Breast epithelium (tissue), 3 donors: ENCODE data around the gene HYDIN.

ENCODE experiments used
- POLR2AphosphoS5 ChIP-seq, 3 donors: sonication (generic); formaldehyde crosslinking; IDR thresholded peaks; one replicate each; pipeline ENCODE4 v1.6.1; 2017; ENCODE audit warnings: antibody characterized with exemption in 3 of 3
- TF ChIP-seq, protein P1 (sequence below), 3 donors: fragments of 450-650 bp; IDR thresholded peaks; one replicate each; pipeline ENCODE4 v1.5.1; 2016 to 2017; ENCODE audit warnings: antibody characterized with exemption in 3 of 3, mild to moderate bottlenecking in 3 of 3, moderate library complexity in 3 of 3

GRCh38 chr16:71201556-71201955, 29.0 kb downstream of the HYDIN start:
- TF ChIP-seq POLR2AphosphoS5 (IDR thresholded peaks at IDR 0.05) = no peak
- TF ChIP-seq, protein P1, sequence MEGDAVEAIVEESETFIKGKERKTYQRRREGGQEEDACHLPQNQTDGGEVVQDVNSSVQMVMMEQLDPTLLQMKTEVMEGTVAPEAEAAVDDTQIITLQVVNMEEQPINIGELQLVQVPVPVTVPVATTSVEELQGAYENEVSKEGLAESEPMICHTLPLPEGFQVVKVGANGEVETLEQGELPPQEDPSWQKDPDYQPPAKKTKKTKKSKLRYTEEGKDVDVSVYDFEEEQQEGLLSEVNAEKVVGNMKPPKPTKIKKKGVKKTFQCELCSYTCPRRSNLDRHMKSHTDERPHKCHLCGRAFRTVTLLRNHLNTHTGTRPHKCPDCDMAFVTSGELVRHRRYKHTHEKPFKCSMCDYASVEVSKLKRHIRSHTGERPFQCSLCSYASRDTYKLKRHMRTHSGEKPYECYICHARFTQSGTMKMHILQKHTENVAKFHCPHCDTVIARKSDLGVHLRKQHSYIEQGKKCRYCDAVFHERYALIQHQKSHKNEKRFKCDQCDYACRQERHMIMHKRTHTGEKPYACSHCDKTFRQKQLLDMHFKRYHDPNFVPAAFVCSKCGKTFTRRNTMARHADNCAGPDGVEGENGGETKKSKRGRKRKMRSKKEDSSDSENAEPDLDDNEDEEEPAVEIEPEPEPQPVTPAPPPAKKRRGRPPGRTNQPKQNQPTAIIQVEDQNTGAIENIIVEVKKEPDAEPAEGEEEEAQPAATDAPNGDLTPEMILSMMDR (IDR thresholded peaks at IDR 0.05) = no peak
